Endothelial cell (in vitro differentiated cells): ENCODE results near the gene CREB3L4. TPM values are rescaled to one million over a fixed set of nuclear protein-coding genes. Genes with fewer than 3 reads are reported as not detected.

Experiments
- DNase-seq: peaks from one replicate; pipeline ENCODE4 v3.0.0; 2021; ENCODE audit warnings: low spot score
- H3K27ac Mint-ChIP-seq: one replicate; pipeline ENCODE4 v1.8.0; 2021; ENCODE audit warnings: mixed read lengths, inconsistent platforms; ENCODE audit not compliant: unreplicated experiment
- H3K27me3 Mint-ChIP-seq: one replicate; pipeline ENCODE4 v1.8.0; 2021; ENCODE audit warnings: mild to moderate bottlenecking, moderate library complexity, mixed read lengths, inconsistent platforms; ENCODE audit not compliant: unreplicated experiment
- H3K36me3 Mint-ChIP-seq: one replicate; pipeline ENCODE4 v1.8.0; 2021; ENCODE audit warnings: mild to moderate bottlenecking, low read depth, mixed read lengths, inconsistent platforms; ENCODE audit not compliant: unreplicated experiment
- H3K4me1 Mint-ChIP-seq: one replicate; pipeline ENCODE4 v1.8.0; 2021; ENCODE audit warnings: mild to moderate bottlenecking, mixed read lengths, inconsistent platforms; ENCODE audit not compliant: unreplicated experiment
- H3K4me3 Mint-ChIP-seq: one replicate; pipeline ENCODE4 v1.8.0; 2021; ENCODE audit warnings: mild to moderate bottlenecking, mixed read lengths, inconsistent platforms; ENCODE audit not compliant: unreplicated experiment
- H3K9me3 Mint-ChIP-seq: one replicate; pipeline ENCODE4 v1.8.0; 2021; ENCODE audit warnings: mixed read lengths, inconsistent platforms; ENCODE audit not compliant: unreplicated experiment
- total RNA-seq: library from RNA; stranded (reverse); fragmentation: NEBNext Ultra II Directional; extraction: Animal tissue kit (Norgen Biotek cat#: 25700); gene quantifications from one replicate; pipeline ENCODE4 v1.2.1, GENCODE V29; 2021; ENCODE audit not compliant: unreplicated experiment
- TF ChIP-seq, protein P1 (sequence below): fragments of 200-600 bp; sonication (generic); IDR thresholded peaks from one replicate; pipeline ENCODE4 v1.5.0; 2021; ENCODE audit warnings: antibody characterized with exemption; ENCODE audit not compliant: unreplicated experiment

Gene CREB3L4
- total RNA-seq, 1 donor from 2014 or later = 13.2 TPM

DNA sequence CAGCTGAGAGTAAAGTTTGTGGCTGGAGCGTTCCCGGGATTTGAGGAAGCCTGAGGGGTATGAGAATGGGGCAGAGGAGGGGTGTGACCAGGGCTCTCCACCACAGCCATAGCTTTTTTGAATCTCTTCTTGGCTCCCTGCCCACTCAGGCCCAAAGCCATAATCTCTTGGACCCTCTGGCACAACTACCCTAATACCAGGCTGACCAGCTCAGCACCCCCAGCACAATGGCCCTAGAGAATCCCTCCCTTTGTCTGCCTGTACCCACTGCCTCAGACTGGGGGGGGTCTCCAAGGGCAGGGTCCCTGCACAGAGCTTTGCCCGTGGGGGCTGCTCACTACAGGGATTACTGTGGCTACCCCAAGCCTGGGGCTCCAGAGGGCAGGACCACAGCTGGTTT, 28.7 kb upstream of the CREB3L4 start:
- no peak for DNase-seq
- H3K4me3 Mint-ChIP-seq = peak overlapping the region; percentile 25
- TF ChIP-seq, protein P1, sequence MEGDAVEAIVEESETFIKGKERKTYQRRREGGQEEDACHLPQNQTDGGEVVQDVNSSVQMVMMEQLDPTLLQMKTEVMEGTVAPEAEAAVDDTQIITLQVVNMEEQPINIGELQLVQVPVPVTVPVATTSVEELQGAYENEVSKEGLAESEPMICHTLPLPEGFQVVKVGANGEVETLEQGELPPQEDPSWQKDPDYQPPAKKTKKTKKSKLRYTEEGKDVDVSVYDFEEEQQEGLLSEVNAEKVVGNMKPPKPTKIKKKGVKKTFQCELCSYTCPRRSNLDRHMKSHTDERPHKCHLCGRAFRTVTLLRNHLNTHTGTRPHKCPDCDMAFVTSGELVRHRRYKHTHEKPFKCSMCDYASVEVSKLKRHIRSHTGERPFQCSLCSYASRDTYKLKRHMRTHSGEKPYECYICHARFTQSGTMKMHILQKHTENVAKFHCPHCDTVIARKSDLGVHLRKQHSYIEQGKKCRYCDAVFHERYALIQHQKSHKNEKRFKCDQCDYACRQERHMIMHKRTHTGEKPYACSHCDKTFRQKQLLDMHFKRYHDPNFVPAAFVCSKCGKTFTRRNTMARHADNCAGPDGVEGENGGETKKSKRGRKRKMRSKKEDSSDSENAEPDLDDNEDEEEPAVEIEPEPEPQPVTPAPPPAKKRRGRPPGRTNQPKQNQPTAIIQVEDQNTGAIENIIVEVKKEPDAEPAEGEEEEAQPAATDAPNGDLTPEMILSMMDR = no peak
- H3K27me3 Mint-ChIP-seq = peaks cover 8% of the 10 kb centered on the region
- no peaks in the 10 kb centered on the region for H3K9me3 Mint-ChIP-seq
- no peak overlapping the region for H3K27ac Mint-ChIP-seq
- H3K36me3 Mint-ChIP-seq = peaks cover 49% of the 10 kb centered on the region
- H3K4me1 Mint-ChIP-seq = no peaks in the 10 kb centered on the region

DNA sequence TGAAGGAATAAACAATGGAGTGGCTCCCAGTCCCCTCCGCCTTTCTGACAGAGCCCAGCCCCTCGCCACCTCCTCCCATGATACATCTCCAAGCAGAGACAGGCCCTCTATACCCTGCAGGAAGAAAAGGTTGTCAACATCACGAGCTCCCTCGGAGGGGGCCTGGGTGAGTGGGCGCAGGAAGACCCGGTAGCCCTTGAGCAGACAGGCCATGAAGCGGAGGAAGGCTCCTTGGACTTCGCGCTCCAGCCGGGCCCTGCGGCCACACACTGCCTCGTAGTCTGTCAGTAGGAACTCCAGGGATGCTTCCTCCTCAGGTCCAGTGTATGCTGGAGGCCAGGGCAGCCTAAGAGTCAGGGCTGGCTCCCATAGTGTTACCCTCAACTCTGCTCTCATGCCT, 28.2 kb upstream of the CREB3L4 start:
- Mint-ChIP-seq H3K27ac (no peak overlapping the region), H3K27me3 (peaks cover 7% of the 10 kb centered on the region), H3K9me3 (no peaks in the 10 kb centered on the region), H3K4me1 (peaks cover 3% of the 10 kb centered on the region), H3K36me3 (peaks cover 47% of the 10 kb centered on the region), H3K4me3 (peak overlapping the region; percentile 25)
- TF ChIP-seq, protein P1 = no peak
- no peak for DNase-seq

DNA sequence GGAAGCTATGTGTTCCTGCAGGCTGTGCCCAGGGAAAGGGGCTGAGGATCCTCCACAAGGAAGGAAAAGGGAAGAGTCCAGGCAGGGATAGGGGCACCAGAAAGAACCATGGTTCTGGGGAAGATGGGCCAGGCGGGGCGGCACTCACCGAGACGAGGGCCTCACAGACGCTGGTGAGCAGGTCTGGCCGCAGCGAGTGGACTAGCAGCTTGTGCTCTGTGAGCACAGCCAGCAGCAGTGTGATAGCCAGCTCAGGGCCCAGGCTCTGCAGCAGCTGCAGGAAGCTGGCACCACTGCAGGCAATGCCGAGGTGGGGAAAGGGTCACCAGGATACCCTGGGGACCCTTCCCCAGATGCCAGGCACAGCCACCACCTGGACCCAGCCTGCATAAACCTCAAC, 26.9 kb upstream of the CREB3L4 start:
- TF ChIP-seq, protein P1 = no peak
- Mint-ChIP-seq H3K27me3 (peaks cover 13% of the 10 kb centered on the region), H3K4me1 (peaks cover 13% of the 10 kb centered on the region), H3K36me3 (peaks cover 37% of the 10 kb centered on the region), H3K4me3 (peak overlapping the region; percentile 80), H3K9me3 (no peaks in the 10 kb centered on the region), H3K27ac (no peak overlapping the region)
- no peak for DNase-seq

DNA sequence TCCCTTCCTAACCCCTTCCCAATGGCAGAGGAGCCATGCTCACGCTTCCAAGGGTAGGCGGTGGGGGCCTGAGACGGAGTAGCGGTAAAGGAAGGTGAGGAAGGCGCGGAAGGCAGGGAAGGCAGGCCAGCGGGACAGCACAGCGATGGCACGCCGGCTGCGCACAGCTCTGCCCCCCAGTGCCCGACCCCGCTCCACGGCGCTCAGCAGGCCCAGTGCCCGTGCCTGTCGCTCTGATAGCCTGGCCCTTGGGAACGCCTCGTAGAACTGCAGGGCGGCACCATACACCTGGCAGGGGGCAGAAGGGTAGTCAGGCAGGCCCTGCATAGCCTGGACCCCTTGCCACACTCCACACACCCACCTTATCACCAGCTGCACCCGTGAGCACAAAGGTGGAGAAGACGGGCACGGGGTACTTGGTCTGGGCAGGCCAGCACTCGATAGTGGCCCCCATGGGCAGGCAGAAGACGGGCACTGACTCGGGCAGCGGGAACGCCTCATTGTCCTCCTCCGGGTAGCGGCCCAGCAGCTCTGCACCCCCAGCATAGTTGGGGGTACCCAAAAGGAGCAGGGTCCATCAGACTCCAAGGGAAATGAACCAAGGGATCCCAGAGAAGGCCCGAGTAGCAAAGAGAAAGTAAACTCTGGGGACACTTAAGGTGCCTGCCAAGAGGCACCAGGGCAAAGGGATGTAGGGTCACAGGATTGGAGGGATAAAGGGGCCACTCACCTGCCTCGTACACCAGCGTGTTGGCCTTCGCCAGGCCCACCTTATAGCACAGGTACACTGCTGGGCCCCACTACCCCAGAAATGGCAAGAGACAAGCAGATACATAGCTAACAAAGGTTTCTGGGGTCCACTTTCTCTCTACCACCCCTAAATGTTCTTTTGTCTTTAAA, 25.6 kb upstream of the CREB3L4 start:
- TF ChIP-seq, protein P1 = no peak
- Mint-ChIP-seq H3K27ac (no peak overlapping the region), H3K4me3 (no peak overlapping the region), H3K9me3 (no peaks in the 10 kb centered on the region), H3K36me3 (peaks cover 26% of the 10 kb centered on the region), H3K27me3 (peaks cover 15% of the 10 kb centered on the region), H3K4me1 (peaks cover 15% of the 10 kb centered on the region)
- no peak for DNase-seq
